ENCODE results near the gene CHRNG.

The CHRNG gene, protein sequence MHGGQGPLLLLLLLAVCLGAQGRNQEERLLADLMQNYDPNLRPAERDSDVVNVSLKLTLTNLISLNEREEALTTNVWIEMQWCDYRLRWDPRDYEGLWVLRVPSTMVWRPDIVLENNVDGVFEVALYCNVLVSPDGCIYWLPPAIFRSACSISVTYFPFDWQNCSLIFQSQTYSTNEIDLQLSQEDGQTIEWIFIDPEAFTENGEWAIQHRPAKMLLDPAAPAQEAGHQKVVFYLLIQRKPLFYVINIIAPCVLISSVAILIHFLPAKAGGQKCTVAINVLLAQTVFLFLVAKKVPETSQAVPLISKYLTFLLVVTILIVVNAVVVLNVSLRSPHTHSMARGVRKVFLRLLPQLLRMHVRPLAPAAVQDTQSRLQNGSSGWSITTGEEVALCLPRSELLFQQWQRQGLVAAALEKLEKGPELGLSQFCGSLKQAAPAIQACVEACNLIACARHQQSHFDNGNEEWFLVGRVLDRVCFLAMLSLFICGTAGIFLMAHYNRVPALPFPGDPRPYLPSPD

GRCh38 chr2:232539298-232540231 is at the start of gene CHRNG:
CHRNG (plus strand) TSS chr2:232539692; CDS start chr2:232539748, 56 bp downstream.
- DNase-seq = no peak

DNA sequence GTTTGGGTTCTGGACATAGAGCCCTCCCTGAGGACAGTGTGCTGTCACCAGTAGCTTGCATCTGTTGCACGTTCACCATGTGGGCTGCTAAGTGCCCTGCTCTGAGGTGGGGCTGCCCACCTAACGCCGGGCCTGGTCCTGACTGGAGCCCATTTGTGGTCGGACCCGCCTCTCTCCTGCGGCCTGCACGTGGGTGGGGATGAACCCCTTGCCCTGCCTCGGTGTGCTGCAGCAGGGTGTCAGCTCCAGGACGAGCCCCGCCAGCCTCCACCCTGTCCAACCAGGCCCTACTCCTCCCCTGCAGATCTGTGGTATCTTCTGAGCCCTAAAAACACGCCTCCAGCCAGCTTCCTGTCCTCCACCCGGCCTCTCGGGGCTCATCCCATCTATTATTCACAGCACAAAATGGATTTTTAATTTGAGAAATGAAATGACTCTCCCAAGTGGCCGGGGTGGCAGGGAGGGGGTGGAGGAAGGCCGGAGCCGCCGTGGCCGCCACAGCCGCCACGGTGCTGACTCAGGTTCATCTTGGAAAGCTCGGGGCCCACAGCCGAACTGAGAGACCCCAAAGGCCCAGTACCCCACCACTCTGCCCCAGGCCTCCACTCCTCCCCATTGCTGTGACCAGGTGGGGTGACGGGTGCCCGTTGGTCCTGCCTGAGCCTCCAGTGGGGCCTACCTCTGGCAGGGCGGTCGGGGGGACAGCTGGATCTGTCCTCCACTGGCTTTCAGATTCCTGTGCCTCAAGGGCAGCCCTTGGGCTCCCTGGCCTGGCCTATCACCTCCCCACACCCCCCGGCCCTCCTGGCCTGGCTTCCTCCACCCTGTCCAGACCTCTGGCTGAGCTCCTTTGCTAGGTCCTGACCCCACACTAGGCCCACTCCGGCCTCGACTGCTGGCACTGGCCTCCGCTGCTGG is 49.0 kb upstream of the CHRNG start:
- DNase-seq = no peak

DNA sequence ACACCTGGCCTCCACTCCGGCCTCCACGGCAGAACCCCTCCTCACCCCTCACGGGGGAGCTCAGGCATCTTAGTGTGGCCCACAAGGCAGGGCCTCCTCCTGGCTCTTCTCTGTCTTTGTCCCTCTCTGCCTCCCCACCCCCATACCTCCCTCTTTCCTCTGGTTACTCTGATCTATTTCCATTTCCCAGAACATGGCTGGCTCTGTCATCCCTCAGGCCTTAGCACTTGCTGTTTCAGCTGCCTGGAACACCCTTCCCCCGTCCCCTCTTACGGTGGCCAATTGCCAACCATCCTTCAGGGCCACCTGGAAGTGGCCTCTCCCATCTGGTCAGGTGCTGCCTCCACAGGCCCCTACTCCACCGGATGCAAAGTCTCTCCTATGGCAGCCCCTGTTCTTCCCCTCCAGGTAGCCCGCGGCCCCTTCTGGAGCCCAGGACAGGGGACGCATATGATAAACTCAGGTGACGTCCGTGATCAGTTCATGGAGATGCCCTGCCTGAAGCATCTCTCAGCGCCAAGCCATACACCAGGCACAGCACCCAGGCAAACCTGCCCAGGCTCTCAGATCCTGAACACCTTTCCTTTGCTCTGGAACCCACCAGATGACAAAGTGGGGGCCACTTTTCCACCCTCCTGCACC is 48.2 kb upstream of the CHRNG start:
- DNase-seq = no peak

DNA sequence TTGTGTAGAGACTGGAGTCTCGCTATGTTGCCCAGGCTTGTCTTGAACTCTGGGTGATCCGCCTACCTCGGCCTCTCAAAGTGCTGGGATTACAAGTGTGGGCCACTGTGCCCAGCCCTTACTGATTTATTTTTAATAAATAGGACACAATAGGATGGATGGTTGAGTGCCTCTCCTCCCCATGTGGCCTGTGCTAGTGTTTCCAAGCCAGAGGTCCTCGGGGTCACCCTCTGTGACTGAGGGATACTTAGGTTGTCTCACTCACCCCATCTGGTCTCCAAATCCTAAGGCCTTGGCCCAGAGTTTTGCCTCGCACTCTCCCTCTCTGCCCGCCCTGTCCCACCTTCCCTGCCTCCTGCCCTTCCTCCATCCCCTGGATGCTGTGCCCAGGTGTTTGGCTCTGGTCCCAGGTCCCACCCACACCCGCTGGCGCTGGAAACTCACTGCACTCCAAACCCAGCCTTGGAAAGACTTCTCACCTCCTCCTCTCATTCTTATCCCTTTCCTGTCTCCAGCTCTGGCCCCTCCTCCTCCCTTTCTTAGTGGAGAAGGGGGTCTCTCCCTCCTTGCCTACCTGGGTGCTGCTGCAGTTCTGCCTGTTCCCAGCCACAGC is 47.1 kb upstream of the CHRNG start:
- DNase-seq = no peak

DNA sequence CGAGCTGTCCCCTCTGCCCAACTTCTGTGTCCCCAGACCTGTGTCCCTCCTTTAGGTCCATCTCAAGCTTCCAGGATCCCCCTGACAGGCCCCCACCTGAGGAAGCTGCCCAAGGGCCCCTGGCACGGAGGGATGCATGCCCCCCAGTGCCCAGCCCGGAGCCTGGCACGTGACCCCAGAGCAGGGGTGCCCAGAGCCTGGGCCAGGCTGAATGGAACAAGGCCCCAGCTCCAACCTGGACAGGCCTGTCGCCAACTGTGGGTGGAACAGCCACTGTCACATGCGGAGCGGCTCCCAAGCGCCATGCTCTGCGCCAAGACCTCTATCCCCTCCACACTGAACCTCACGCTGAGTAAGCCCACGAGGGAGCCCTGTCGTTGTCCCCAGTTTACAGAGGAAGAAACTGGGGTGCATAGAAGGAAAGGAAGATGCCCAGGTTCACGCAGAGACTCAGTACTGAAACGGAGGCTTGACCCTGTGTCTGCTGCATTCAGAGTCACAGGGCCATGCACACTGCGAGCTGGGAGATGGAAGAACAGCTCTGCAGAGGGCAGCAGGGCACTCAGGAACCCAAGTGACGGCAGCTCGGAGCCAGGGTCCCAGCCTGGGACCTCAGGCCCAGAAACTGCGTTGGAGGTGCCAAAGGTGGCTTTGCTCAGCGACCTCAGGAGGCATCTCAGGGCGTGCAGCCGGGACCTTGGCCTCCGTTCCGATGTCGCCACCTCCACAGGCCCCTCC is 46.4 kb upstream of the CHRNG start:
- no peak for DNase-seq

GRCh38 chr2:232493701-232494474 is 45.6 kb upstream of the CHRNG start:
- DNase-seq = no peak

GRCh38 chr2:232494542-232494941 is 45.0 kb upstream of the CHRNG start:
- no peak for DNase-seq

GRCh38 chr2:232495292-232495691 is 44.2 kb upstream of the CHRNG start:
- DNase-seq = no peak

DNA sequence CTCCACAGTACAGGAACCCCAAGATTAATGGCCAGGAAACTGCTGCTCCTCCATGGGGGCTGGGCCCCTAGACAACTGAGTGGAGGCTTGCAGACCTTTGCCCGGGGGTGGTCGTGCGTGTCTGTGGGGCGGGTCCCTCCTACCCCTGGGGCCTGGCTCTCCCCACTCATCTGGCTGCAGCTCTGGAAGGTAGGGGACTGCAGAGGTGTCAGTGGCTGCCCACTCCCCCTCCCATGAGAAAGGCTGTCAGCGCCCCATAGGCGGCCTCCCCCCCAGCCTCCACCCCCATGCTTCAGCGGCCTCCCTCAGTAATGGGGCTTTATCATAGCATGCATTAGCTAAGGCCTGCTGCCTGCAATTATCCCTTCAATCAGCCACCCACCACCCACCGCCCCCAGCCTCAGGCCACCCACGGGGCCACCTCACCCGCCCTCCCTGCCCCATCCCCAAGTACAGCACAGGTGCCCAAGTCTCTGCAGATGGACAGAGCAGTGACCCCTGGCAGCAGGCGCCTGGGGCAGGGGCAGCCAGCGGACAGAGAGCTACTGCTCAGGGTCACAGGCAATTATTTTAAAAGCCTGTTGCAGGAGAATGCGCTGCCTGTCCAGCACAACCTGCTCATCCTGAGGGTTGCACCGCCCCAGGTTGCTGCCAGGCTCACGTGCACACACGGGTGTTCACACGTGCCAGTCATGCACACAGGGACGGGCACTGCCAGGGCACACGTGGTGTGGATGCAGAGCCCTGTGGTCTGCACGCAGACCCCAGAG is 42.8 kb upstream of the CHRNG start:
- DNase-seq = no peak

DNA sequence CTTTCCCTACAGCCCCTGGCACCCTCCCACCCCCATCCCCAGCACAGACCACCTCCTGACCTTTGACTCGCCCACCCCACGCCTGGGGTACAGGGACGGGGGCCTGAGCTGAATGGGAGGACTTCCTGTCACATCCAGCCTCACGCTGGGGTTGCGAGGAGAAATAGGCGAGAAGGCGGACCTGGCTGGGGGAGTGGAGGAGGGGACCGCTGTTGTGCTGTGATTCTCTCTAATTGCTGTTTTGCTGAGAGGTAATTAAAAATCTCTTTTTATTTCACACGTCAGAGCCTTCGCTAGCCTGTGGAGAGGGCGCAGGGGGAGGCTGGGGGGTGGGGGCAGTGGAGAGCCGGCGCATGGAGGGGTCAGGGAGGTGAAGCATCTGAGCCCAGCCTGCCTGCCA is 42.1 kb upstream of the CHRNG start:
- DNase-seq = no peak

DNA sequence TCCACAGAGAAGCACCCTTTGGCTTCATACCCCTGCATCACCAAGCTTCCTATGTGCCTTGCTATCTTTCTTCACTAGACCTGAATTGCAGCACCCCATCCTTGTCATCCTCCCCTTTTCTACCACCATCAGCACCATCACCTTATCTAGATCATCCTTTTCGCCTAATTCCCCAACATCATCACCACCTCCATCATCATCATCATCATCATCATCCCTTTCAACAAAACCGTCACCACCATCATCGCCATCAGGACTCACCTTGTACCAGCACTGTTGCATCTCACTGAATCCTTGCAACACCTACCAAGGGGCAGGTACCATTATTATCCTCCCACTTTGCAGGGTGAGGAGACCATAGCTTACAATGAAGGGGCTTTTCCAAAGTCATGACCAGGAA is 41.0 kb upstream of the CHRNG start:
- DNase-seq = no peak

- DNase-seq = no peak
Observed at GRCh38 chr2:232501331-232501771, 38.1 kb upstream of the CHRNG start.

GRCh38 chr2:232501794-232502390 is 37.6 kb upstream of the CHRNG start:
- DNase-seq = no peak

GRCh38 chr2:232502511-232502910 is 37.0 kb upstream of the CHRNG start:
- no peak for DNase-seq

- no peak for DNase-seq
Observed at GRCh38 chr2:232502911-232503808, 36.3 kb upstream of the CHRNG start.

GRCh38 chr2:232503809-232504323 is 35.6 kb upstream of the CHRNG start:
- DNase-seq = no peak

DNA sequence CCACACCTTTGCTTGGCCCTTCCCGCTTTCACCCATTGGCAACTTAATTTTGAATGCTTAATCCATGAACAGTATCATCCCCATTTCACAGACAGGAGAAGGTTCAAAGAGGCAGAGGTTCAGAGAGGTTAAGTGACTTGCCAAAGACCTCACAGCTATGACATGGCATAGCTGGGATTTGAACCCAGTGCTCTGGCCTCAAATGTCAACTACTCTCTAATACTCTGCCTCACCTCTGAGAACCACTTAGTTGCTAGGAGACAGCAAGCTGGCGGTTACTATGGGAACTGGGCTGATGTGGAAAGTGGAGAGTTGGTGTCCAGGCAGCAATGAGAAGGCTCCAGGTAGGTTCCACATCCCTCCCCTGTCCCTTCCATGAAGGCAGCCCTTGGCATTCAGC is 35.1 kb upstream of the CHRNG start:
- DNase-seq = no peak

Measured in NCI-H2081 treated with DMSO at 0.1 percent for 48 hours (cell line).